ENCODE measurements around the gene CACNA1D.

- TF ChIP-seq EZH2 (IDR thresholded peaks at IDR 0.05; ENCODE audit: low read length, missing control alignments) = no peak
- TF ChIP-seq CTCF (conservative IDR thresholded peaks at IDR 0.05 in 1 of 2, IDR thresholded peaks at IDR 0.05 in 1 of 2; ENCODE audit: low read depth in 1 of 2, low read length in 2 of 2) = no peak
These were observed 118.7 kb downstream of the CACNA1D start for GRCh38 chr3:53613125-53613524.
